GM06990 (cell line): ENCODE measurements around the gene SASH3.

Experiments used
- DNase-seq: peaks from one replicate; pipeline ENCODE4 v3.0.0-alpha.2; 2011; ENCODE audit not compliant: insufficient read length; ENCODE audit errors: extremely low read depth
- H3K27me3 ChIP-seq: replicated peaks from 2 replicates; pipeline ENCODE4 v1.6.0; 2011; ENCODE audit warnings: low read length; ENCODE audit not compliant: control insufficient read depth, insufficient read depth
- H3K36me3 ChIP-seq: 2 replicates; pipeline ENCODE4 v1.5.1; 2011; ENCODE audit warnings: low read length; ENCODE audit not compliant: control insufficient read depth, insufficient read depth
- H3K4me3 ChIP-seq: replicated peaks from 2 replicates; pipeline ENCODE4 v1.5.1; 2011; ENCODE audit warnings: low read depth, mild to moderate bottlenecking, control low read depth, low read length
- CTCF ChIP-seq: IDR thresholded peaks from 2 replicates; pipeline ENCODE4 v1.5.1; 2011; ENCODE audit warnings: low read length, control low read depth, mild to moderate bottlenecking, inconsistent platforms; ENCODE audit not compliant: insufficient read depth, poor library complexity, severe bottlenecking

The SASH3 gene

DNA sequence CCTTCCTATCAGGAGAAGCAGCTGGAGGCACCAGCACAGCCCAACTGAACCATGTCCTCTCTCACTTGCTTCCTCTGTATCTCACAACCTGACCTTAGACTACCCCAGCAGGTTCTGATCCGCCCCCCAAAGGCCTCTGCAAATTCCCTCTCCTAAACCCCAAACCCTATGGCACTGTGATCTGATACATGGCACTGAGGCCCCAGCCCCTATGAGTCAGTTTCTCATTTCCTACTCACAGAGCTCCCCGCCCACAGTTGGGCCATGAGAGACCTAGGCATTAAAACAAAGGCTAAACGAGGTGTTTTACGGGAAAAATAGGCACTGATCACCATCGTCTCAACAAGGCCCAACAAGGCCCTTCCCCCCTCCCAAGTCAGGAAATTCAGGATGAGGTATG is 19.1 kb downstream of the SASH3 start:
- Histone ChIP-seq H3K36me3 (peaks cover 19% of the 10 kb centered on the region), H3K27me3 (no peaks in the 10 kb centered on the region), H3K4me3 (no peak overlapping the region)
- no peak for DNase-seq
- no peak for TF ChIP-seq CTCF

- TF ChIP-seq CTCF: no peak
- no peak overlapping the region for H3K4me3 ChIP-seq
- DNase-seq: no peak
Measured at GRCh38 chrX:129800186-129800585, 20.4 kb downstream of the SASH3 start.

GRCh38 chrX:129802863-129803262 is 23.1 kb downstream of the SASH3 start:
- no peak overlapping the region for H3K4me3 ChIP-seq
- TF ChIP-seq CTCF: no peak
- H3K36me3 ChIP-seq: no peaks in the 10 kb centered on the region; the same call in none of the 2 replicates
- no peaks in the 10 kb centered on the region for H3K27me3 ChIP-seq
- DNase-seq: no peak

More at GRCh38 chrX:129800186-129800585, 20.4 kb downstream of the SASH3 start:
- H3K27me3 ChIP-seq: no peaks in the 10 kb centered on the region
- H3K36me3 ChIP-seq: peaks cover 7% of the 10 kb centered on the region

- no peak overlapping the region for H3K4me3 ChIP-seq
- H3K36me3 ChIP-seq: no peaks in the 10 kb centered on the region; the same call in 1 of the 2 replicates
- DNase-seq: no peak
- no peaks in the 10 kb centered on the region for H3K27me3 ChIP-seq
- TF ChIP-seq CTCF: no peak
Measured at GRCh38 chrX:129804806-129805205, 25.1 kb downstream of the SASH3 start.

DNA sequence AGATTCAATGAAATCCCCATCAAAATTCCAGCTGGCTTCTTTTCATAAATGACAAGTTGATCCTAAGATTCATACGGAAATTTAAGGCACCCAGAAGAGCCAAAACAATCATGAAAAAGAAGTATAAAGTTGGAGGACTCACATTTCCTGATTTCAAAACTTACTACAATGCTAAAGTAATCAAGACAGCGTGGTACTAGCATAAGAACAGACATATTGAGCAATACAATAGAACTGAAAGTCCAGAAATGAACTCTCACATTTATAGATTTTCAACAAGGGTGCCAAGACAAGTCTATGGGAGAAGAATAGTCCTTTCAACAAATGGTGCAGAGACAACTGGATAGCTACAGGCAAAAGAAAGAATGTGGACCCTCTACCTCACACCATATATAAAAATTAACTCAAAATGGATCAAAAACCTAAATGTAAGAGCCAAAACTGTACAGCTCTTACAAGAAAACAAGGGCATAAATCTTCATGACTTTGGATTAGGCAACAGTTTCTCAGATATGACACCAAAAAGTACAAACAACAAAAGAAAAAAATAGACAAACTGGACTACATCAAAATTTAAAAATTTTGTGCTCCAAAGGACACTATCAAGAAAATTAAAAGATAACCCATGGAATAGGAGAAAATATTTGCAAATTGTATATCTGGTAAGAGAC is 28.5 kb downstream of the SASH3 start:
- Histone ChIP-seq H3K36me3 (no peaks in the 10 kb centered on the region; the same call in 1 of the 2 replicates), H3K4me3 (no peak overlapping the region), H3K27me3 (no peaks in the 10 kb centered on the region)
- no peak for DNase-seq
- TF ChIP-seq CTCF: no peak
